OCI-LY7 (cell line): ENCODE data around the gene RNF212. TPM values are rescaled to one million over a fixed set of nuclear protein-coding genes. Genes with fewer than 3 reads are reported as not detected.

Experiments
- BruUV-seq: library from RNA; stranded (reverse); fragments of 400-500 nt; replicated peaks from 2 replicates; lab custom pipeline; 2021; lab: Mats Ljungman, UMichigan
- CTCF ChIA-PET: fragments of 300-600 bp; sonication (Branson Sonifier 250); formaldehyde crosslinking; loops from one replicate; lab custom pipeline; 2022; ENCODE audit warnings: antibody characterized with exemption; ENCODE audit not compliant: unreplicated experiment; lab: Charles Lee
- POLR2A ChIA-PET: fragments of 300-600 bp; sonication (Branson Sonifier 250); formaldehyde crosslinking; loops from one replicate; lab custom pipeline; 2022; ENCODE audit warnings: antibody characterized with exemption; lab: Charles Lee
- DNase-seq: peaks from one replicate; pipeline ENCODE4 v3.0.0-alpha.2; 2015; ENCODE audit warnings: low spot score
- H2AFZ ChIP-seq: fragments of 200-600 bp; sonication (generic), shearing (Covaris generic); 2 replicates; pipeline ENCODE4 v1.6.1; 2014; ENCODE audit warnings: mild to moderate bottlenecking, antibody characterized with exemption, low read length, moderate library complexity
- H3K27ac ChIP-seq: fragments of 200-600 bp; sonication (generic); 2 replicates; pipeline ENCODE4 v1.5.1; 2014; ENCODE audit warnings: mixed run types, low read depth, mild to moderate bottlenecking, moderate library complexity, low read length, inconsistent platforms; ENCODE audit not compliant: poor library complexity, severe bottlenecking
- H3K36me3 ChIP-seq: fragments of 200-600 bp; sonication (generic); 2 replicates; pipeline ENCODE4 v1.6.1; 2014; ENCODE audit warnings: mild to moderate bottlenecking, antibody characterized with exemption, low read length, moderate library complexity, mixed read lengths; ENCODE audit not compliant: insufficient read depth
- H3K4me1 ChIP-seq: fragments of 200-600 bp; sonication (generic); 2 replicates; pipeline ENCODE4 v1.5.1; 2014; ENCODE audit warnings: mild to moderate bottlenecking, low read length; ENCODE audit not compliant: insufficient read depth, poor library complexity, severe bottlenecking
- H3K4me2 ChIP-seq: fragments of 200-600 bp; sonication (generic); 2 replicates; pipeline ENCODE4 v1.6.1; 2014; ENCODE audit warnings: mild to moderate bottlenecking, low read length
- H3K4me3 ChIP-seq: fragments of 200-600 bp; sonication (generic); 2 replicates; pipeline ENCODE4 v1.5.1; 2014; ENCODE audit warnings: mild to moderate bottlenecking, low read depth, low read length; ENCODE audit not compliant: poor library complexity, severe bottlenecking
- H3K79me2 ChIP-seq: fragments of 200-600 bp; sonication (generic); 2 replicates; pipeline ENCODE4 v1.6.1; 2016; ENCODE audit warnings: low read depth, mild to moderate bottlenecking, low read length, moderate library complexity, mixed read lengths; ENCODE audit not compliant: insufficient read depth
- H3K9me2 ChIP-seq: fragments of 200-600 bp; sonication (generic); 2 replicates; pipeline ENCODE4 v1.6.1; 2016; ENCODE audit warnings: mild to moderate bottlenecking, low read length, mixed read lengths; ENCODE audit not compliant: insufficient read depth
- H3K9me3 ChIP-seq: fragments of 200-600 bp; sonication (generic); 2 replicates; pipeline ENCODE4 v1.6.1; 2014; ENCODE audit warnings: mild to moderate bottlenecking, mixed run types, low read length, mixed read lengths
- H4K20me1 ChIP-seq: fragments of 200-600 bp; sonication (generic); 2 replicates; pipeline ENCODE4 v1.6.1; 2014; ENCODE audit warnings: mild to moderate bottlenecking, antibody characterized with exemption, low read length, moderate library complexity, mixed read lengths; ENCODE audit not compliant: insufficient read depth
- CTCF ChIP-seq: fragments of 200-600 bp; sonication (generic); conservative IDR thresholded peaks from 2 replicates; pipeline ENCODE4 v1.5.1; 2014; ENCODE audit warnings: mild to moderate bottlenecking, antibody characterized with exemption, low read length, moderate library complexity, mixed read lengths
- EZH2phosphoT487 ChIP-seq: fragments of 200-600 bp; sonication (generic); IDR thresholded peaks from 2 replicates; pipeline ENCODE4 v1.6.1; 2018; ENCODE audit warnings: low read depth, borderline replicate concordance, mild to moderate bottlenecking, mixed run types, antibody characterized with exemption, low read length, moderate library complexity, mixed read lengths
- intact Hi-C: fragments of 100-400 bp; cut with micrococcal nuclease; formaldehyde crosslinking; loops from one replicate; pipeline ENCODE4 v1.10.0; 2022; ENCODE audit not compliant: unreplicated experiment
- total RNA-seq, 2 experiments: library from RNA; depleted of rRNA in 1 of 2; stranded (reverse); fragments of >200 nt in 1 of 2; shearing (Covaris generic) in 1 of 2; gene quantifications; 2 replicates each; pipeline ENCODE4 v1.2.3, GENCODE V29; 2014 to 2022

RNF212 gene
- total RNA-seq, 2 experiments from 2014 or later: not detected

GRCh38 chr4:1061056-1061700, 52.2 kb downstream of the RNF212 start:
- H3K79me2 ChIP-seq: no peaks in the 10 kb centered on the region
- no peaks in the 10 kb centered on the region for H4K20me1 ChIP-seq
- H3K36me3 ChIP-seq: no peaks in the 10 kb centered on the region
- H3K9me2 ChIP-seq: no peaks in the 10 kb centered on the region
- no peak overlapping the region for H3K4me2 ChIP-seq
- POLR2A ChIA-PET: no interaction called here
- no TSS peak for BruUV-seq
- no peak overlapping the region for H3K4me3 ChIP-seq
- no peak overlapping the region for H2AFZ ChIP-seq
- H3K9me3 ChIP-seq: no peaks in the 10 kb centered on the region
- CTCF ChIA-PET: no interaction called here
- DNase-seq: no peak
- intact Hi-C loops: no loop called here
- TF ChIP-seq EZH2phosphoT487: no peak
- no peak for TF ChIP-seq CTCF
- peaks cover 5% of the 10 kb centered on the region for H3K4me1 ChIP-seq
- no peak overlapping the region for H3K27ac ChIP-seq

- ChIA-PET CTCF (no interaction called here), POLR2A (no interaction called here)
- Histone ChIP-seq H3K9me2 (no peaks in the 10 kb centered on the region), H2AFZ (no peak overlapping the region), H4K20me1 (no peaks in the 10 kb centered on the region), H3K4me2 (no peak overlapping the region), H3K36me3 (no peaks in the 10 kb centered on the region), H3K27ac (no peak overlapping the region), H3K4me3 (no peak overlapping the region), H3K79me2 (no peaks in the 10 kb centered on the region), H3K4me1 (peaks cover 11% of the 10 kb centered on the region), H3K9me3 (no peaks in the 10 kb centered on the region)
- DNase-seq: no peak
- intact Hi-C loops: no loop called here
- TF ChIP-seq CTCF: no peak
- TF ChIP-seq EZH2phosphoT487: no peak
- no TSS peak for BruUV-seq
Measured at GRCh38 chr4:1060621-1061020, 52.7 kb downstream of the RNF212 start.

GRCh38 chr4:1060121-1060520, 53.2 kb downstream of the RNF212 start:
- no peak for DNase-seq
- no peak overlapping the region for H3K4me2 ChIP-seq
- ChIA-PET POLR2A (interaction anchor here (0.7 kb wide), 1 partner anchor 799 kb away, joined by 5 read pairs; no protein-coding TSS in a partner anchor), CTCF (no interaction called here)
- H3K4me1 ChIP-seq: peaks cover 15% of the 10 kb centered on the region
- H3K9me3 ChIP-seq: no peaks in the 10 kb centered on the region
- H4K20me1 ChIP-seq: no peaks in the 10 kb centered on the region
- no peak overlapping the region for H2AFZ ChIP-seq
- no peaks in the 10 kb centered on the region for H3K36me3 ChIP-seq
- BruUV-seq: no TSS peak
- no peak for TF ChIP-seq EZH2phosphoT487
- TF ChIP-seq CTCF: no peak
- no peaks in the 10 kb centered on the region for H3K79me2 ChIP-seq
- no peaks in the 10 kb centered on the region for H3K9me2 ChIP-seq
- intact Hi-C loops: no loop called here
- no peak overlapping the region for H3K27ac ChIP-seq
- H3K4me3 ChIP-seq: no peak overlapping the region
